ENCODE data around the gene KRTAP29-1.

Gene KRTAP29-1

GRCh38 chr17:41324180-41325075, 21.8 kb upstream of the KRTAP29-1 start:
- no peaks in the 10 kb centered on the region for H3K36me3 ChIP-seq (replicated peaks)
- peak in 1 of 2 experiments; percentile 25 for DNase-seq (ENCODE audit: low spot score in 2 of 2)
- in situ Hi-C loops (cut with MboI; ENCODE audit: low sequenced_read_pairs): loop anchor here (25.0 kb wide), 2 partner anchors 338 to 412 kb away; no protein-coding TSS in a partner anchor
- no peak overlapping the region for H3K4me3 ChIP-seq
- H3K9me3 ChIP-seq: no peaks in the 10 kb centered on the region
- H3K4me1 ChIP-seq: no peaks in the 10 kb centered on the region
- no peaks in the 10 kb centered on the region for H3K27me3 ChIP-seq (ENCODE audit: low read depth)

GRCh38 chr17:41322903-41323895, 20.5 kb upstream of the KRTAP29-1 start:
- no peaks in the 10 kb centered on the region for H3K36me3 ChIP-seq (replicated peaks)
- H3K4me3 ChIP-seq: no peak overlapping the region
- H3K4me1 ChIP-seq: no peaks in the 10 kb centered on the region
- in situ Hi-C loops (cut with MboI; ENCODE audit: low sequenced_read_pairs): no loop called here
- no peaks in the 10 kb centered on the region for H3K9me3 ChIP-seq
- DNase-seq (ENCODE audit: low spot score in 2 of 2): no peak
- no peaks in the 10 kb centered on the region for H3K27me3 ChIP-seq (ENCODE audit: low read depth)

GRCh38 chr17:41322094-41322902, 19.6 kb upstream of the KRTAP29-1 start:
- DNase-seq (ENCODE audit: low spot score in 2 of 2): peak; percentile 15 to 21
- H3K4me1 ChIP-seq: no peaks in the 10 kb centered on the region
- H3K36me3 ChIP-seq (replicated peaks): no peaks in the 10 kb centered on the region
- H3K27me3 ChIP-seq (ENCODE audit: low read depth): no peaks in the 10 kb centered on the region
- H3K4me3 ChIP-seq: no peak overlapping the region
- in situ Hi-C loops (cut with MboI; ENCODE audit: low sequenced_read_pairs): no loop called here
- H3K9me3 ChIP-seq: no peaks in the 10 kb centered on the region

GRCh38 chr17:41318231-41318630, 15.6 kb upstream of the KRTAP29-1 start:
- Histone ChIP-seq H3K27me3 (ENCODE audit: low read depth) (peaks cover 8% of the 10 kb centered on the region; the same call in 1 of the 2 replicates), H3K9me3 (no peaks in the 10 kb centered on the region), H3K36me3 (replicated peaks) (no peaks in the 10 kb centered on the region), H3K4me1 (no peaks in the 10 kb centered on the region), H3K4me3 (no peak overlapping the region)
- DNase-seq (ENCODE audit: low spot score in 2 of 2): no peak
- in situ Hi-C loops (cut with MboI; ENCODE audit: low sequenced_read_pairs): no loop called here

GRCh38 chr17:41315814-41316445, 13.3 kb upstream of the KRTAP29-1 start:
- peaks cover 8% of the 10 kb centered on the region for H3K27me3 ChIP-seq (ENCODE audit: low read depth)
- no peak overlapping the region for H3K4me3 ChIP-seq
- no peak for DNase-seq (ENCODE audit: low spot score in 2 of 2)
- H3K9me3 ChIP-seq: no peaks in the 10 kb centered on the region
- in situ Hi-C loops (cut with MboI; ENCODE audit: low sequenced_read_pairs): no loop called here
- H3K4me1 ChIP-seq: no peaks in the 10 kb centered on the region
- no peaks in the 10 kb centered on the region for H3K36me3 ChIP-seq (replicated peaks)

- Histone ChIP-seq H3K27me3 (ENCODE audit: low read depth) (peaks cover 8% of the 10 kb centered on the region), H3K9me3 (no peaks in the 10 kb centered on the region), H3K4me3 (no peak within 1 kb of the TSS), H3K4me1 (no peaks in the 10 kb centered on the region), H3K36me3 (replicated peaks) (no peaks in the 10 kb centered on the region)
- in situ Hi-C loops (cut with MboI; ENCODE audit: low sequenced_read_pairs): no loop called here
- no peak for DNase-seq (ENCODE audit: low spot score in 2 of 2)
Measured at GRCh38 chr17:41315204-41315794, 12.6 kb upstream of the KRTAP29-1 start, which contains the start of gene KRTAP17-1. TSS of gene KRTAP17-1 (minus strand) at chr17:41315710. CDS start at chr17:41315650, 60 bp downstream.

- in situ Hi-C loops (cut with MboI; ENCODE audit: low sequenced_read_pairs): no loop called here
- Histone ChIP-seq H3K36me3 (replicated peaks) (no peaks in the 10 kb centered on the region), H3K4me1 (no peaks in the 10 kb centered on the region), H3K9me3 (no peaks in the 10 kb centered on the region), H3K4me3 (no peak overlapping the region), H3K27me3 (ENCODE audit: low read depth) (no peaks in the 10 kb centered on the region; the same call in 1 of the 2 replicates)
- no peak for DNase-seq (ENCODE audit: low spot score in 2 of 2)
Measured at GRCh38 chr17:41311111-41311510, 8.5 kb upstream of the KRTAP29-1 start.

- in situ Hi-C loops (cut with MboI; ENCODE audit: low sequenced_read_pairs): no loop called here
Measured at GRCh38 chr17:41308918-41309359, 6.3 kb upstream of the KRTAP29-1 start, which contains the start of gene KRTAP16-1. TSS of gene KRTAP16-1 (minus strand) at chr17:41309309. CDS start at chr17:41309253, 56 bp downstream.

GRCh38 chr17:41308251-41308917, 5.7 kb upstream of the KRTAP29-1 start:
- H3K36me3 ChIP-seq (replicated peaks): no peaks in the 10 kb centered on the region
- no peak for DNase-seq (ENCODE audit: low spot score in 2 of 2)
- in situ Hi-C loops (cut with MboI; ENCODE audit: low sequenced_read_pairs): no loop called here
- H3K4me1 ChIP-seq: no peaks in the 10 kb centered on the region
- H3K4me3 ChIP-seq: no peak overlapping the region
- no peaks in the 10 kb centered on the region for H3K9me3 ChIP-seq
- peaks cover 2% of the 10 kb centered on the region; the same call in 1 of the 2 replicates for H3K27me3 ChIP-seq (ENCODE audit: low read depth)

More at GRCh38 chr17:41308918-41309359, 6.3 kb upstream of the KRTAP29-1 start, which contains the start of gene KRTAP16-1:
- Histone ChIP-seq H3K9me3 (no peaks in the 10 kb centered on the region), H3K36me3 (replicated peaks) (no peaks in the 10 kb centered on the region), H3K4me1 (no peaks in the 10 kb centered on the region), H3K4me3 (no peak within 1 kb of the TSS), H3K27me3 (ENCODE audit: low read depth) (peaks cover 2% of the 10 kb centered on the region; the same call in 1 of the 2 replicates)
- DNase-seq (ENCODE audit: low spot score in 2 of 2): no peak

- no peaks in the 10 kb centered on the region for H3K4me1 ChIP-seq
- H3K27me3 ChIP-seq (ENCODE audit: low read depth): peaks cover 2% of the 10 kb centered on the region; the same call in 1 of the 2 replicates
- in situ Hi-C loops (cut with MboI; ENCODE audit: low sequenced_read_pairs): no loop called here
- no peaks in the 10 kb centered on the region for H3K9me3 ChIP-seq
- DNase-seq (ENCODE audit: low spot score in 2 of 2): no peak
- no peak overlapping the region for H3K4me3 ChIP-seq
- H3K36me3 ChIP-seq (replicated peaks): no peaks in the 10 kb centered on the region
Measured at GRCh38 chr17:41307647-41308046, 5.0 kb upstream of the KRTAP29-1 start.

GRCh38 chr17:41304091-41304490, 1.4 kb upstream of the KRTAP29-1 start:
- no peaks in the 10 kb centered on the region for H3K4me1 ChIP-seq
- H3K27me3 ChIP-seq (ENCODE audit: low read depth): peaks cover 2% of the 10 kb centered on the region; the same call in 1 of the 2 replicates
- no peak overlapping the region for H3K4me3 ChIP-seq
- H3K36me3 ChIP-seq (replicated peaks): no peaks in the 10 kb centered on the region
- no peak for DNase-seq (ENCODE audit: low spot score in 2 of 2)
- in situ Hi-C loops (cut with MboI; ENCODE audit: low sequenced_read_pairs): no loop called here
- H3K9me3 ChIP-seq: no peaks in the 10 kb centered on the region

- Histone ChIP-seq H3K9me3 (no peaks in the 10 kb centered on the region), H3K4me1 (no peaks in the 10 kb centered on the region), H3K4me3 (no peak overlapping the region), H3K36me3 (replicated peaks) (no peaks in the 10 kb centered on the region), H3K27me3 (ENCODE audit: low read depth) (peaks cover 2% of the 10 kb centered on the region; the same call in 1 of the 2 replicates)
- in situ Hi-C loops (cut with MboI; ENCODE audit: low sequenced_read_pairs): no loop called here
- no peak for DNase-seq (ENCODE audit: low spot score in 2 of 2)
Measured at GRCh38 chr17:41302981-41303380, 330 bp upstream of the KRTAP29-1 start.

All from HAP-1 (cell line).